HTERT RPE-1 (cell line): ENCODE measurements around the gene SRP68.
"Not testable (repeated sequence)": the region's sequence is repeated elsewhere in the genome, so short reads cannot be mapped to it uniquely, and the experiment has no call there.

Experiments
- in situ Hi-C: fragments of 300-500 bp; cut with MboI; formaldehyde crosslinking; loops from 4 replicates; pipeline ENCODE4 v1.14.3; 2020; ENCODE audit warnings: low sequenced_read_pairs

SRP68 gene

GRCh38 chr17:76077584-76078110 lies 5.3 kb upstream of the SRP68 start:
- in situ Hi-C loops = no loop called here

DNA sequence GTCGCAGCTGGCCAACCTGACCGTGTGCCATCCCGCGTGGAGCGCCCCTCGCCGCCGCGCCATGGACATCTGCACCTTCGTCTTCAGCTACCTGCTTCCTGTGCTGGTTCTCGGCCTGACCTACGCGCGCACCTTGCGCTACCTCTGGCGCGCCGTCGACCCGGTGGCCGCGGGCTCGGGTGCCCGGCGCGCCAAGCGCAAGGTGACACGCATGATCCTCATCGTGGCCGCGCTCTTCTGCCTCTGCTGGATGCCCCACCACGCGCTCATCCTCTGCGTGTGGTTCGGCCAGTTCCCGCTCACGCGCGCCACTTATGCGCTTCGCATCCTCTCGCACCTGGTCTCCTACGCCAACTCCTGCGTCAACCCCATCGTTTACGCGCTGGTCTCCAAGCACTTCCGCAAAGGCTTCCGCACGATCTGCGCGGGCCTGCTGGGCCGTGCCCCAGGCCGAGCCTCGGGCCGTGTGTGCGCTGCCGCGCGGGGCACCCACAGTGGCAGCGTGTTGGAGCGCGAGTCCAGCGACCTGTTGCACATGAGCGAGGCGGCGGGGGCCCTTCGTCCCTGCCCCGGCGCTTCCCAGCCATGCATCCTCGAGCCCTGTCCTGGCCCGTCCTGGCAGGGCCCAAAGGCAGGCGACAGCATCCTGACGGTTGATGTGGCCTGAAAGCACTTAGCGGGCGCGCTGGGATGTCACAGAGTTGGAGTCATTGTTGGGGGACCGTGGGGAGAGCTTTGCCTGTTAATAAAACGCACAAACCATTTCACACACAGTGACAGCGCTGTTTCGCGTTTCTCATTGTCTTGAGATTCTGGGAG lies 4.7 kb upstream of the SRP68 start:
- in situ Hi-C loops = no loop called here

DNA sequence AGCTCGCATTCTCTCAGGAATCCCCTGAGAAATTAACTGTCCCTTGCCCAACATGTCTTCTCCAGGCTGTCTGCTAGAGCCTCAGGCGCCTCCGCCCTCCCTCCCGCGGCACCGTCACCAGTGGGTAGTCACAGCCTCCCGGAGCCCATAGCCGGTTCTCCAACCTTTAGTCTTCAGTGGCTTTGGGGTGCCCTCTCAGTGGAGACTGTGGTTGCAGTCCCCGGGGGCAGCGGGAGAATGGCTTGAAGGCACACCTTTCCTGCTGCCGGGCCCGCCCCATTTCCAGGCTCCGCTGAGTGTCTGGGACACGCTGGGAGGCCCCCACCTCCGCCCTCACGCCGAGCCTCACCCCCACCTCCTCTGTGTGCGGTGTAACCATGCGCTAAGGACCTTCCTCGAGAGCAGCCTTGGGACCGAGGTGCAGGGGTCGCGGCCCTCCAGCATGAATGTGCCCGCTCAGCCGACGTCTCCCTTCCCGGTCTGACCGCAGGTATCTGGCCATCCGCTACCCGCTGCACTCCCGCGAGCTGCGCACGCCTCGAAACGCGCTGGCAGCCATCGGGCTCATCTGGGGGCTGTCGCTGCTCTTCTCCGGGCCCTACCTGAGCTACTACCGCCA lies 3.9 kb upstream of the SRP68 start:
- in situ Hi-C loops = no loop called here

- in situ Hi-C loops = no loop called here
Measured at GRCh38 chr17:76075364-76076145, 3.2 kb upstream of the SRP68 start.

DNA sequence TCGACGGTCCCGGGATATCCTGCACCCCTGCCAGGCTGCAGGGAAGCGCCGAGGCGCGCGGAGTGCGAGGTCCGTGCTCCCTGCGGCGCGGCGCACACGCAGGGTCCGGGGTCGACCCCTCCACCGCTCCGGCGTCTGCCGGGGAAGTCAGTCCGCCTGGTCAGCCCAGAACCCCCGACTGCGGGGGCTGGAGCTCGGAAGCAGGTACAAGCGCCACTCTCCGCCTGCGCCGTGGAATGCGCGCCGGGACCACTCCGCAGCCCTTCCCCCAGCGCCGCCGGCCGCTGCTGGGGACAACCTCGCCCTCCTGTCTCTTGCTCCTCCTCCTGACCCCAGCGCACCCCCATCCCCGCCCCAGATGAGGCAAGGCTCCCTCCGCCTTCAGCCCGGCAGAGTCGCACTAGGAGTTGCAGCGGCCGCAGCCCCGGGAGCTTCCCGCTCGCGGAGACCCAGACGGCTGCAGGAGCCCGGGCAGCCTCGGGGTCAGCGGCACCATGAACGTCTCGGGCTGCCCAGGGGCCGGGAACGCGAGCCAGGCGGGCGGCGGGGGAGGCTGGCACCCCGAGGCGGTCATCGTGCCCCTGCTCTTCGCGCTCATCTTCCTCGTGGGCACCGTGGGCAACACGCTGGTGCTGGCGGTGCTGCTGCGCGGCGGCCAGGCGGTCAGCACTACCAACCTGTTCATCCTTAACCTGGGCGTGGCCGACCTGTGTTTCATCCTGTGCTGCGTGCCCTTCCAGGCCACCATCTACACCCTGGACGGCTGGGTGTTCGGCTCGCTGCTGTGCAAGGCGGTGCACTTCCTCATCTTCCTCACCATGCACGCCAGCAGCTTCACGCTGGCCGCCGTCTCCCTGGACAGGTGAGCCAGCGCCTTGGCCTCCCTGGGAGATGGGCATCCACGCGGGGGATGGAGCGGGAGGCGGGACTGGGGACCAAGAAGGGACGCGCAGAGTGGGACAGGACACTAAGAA lies 2.4 kb upstream of the SRP68 start, which contains the start of gene GALR2:
Gene GALR2 (plus strand): TSS at position 392 of the 974 bp plus-strand sequence. CDS start 103 bp downstream, at position 495.
- in situ Hi-C loops = no loop called here

GRCh38 chr17:76071531-76072147 lies 678 bp downstream of the SRP68 start:
- in situ Hi-C loops = no loop called here

DNA sequence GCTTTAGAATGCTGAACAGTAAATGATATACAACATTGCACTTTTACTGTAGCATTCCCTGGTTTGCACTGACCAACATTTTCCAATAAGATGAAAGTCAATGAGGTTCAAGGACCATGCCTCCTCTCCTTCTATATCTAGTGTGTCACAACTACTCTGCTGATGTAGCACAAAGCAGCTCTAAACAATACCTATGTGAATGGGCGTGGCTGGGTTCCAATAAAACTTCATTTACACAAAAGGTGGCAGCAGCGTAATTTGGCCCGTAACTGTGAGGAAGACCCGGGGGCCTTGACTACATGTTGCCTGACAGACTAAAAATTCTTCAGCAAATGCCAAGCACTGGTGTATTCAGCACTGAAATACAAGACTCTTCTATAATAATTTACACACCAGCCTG lies 6.5 kb downstream of the SRP68 start:
- in situ Hi-C loops = no loop called here

- in situ Hi-C loops = no loop called here
Measured at GRCh38 chr17:76063875-76064546, 8.3 kb downstream of the SRP68 start.

GRCh38 chr17:76058264-76058663 lies 14.1 kb downstream of the SRP68 start:
- in situ Hi-C loops = not testable (repeated sequence)

- in situ Hi-C loops = no loop called here
Measured at GRCh38 chr17:76056882-76057281, 15.4 kb downstream of the SRP68 start.

GRCh38 chr17:76054112-76054476 lies 18.2 kb downstream of the SRP68 start:
- in situ Hi-C loops = no loop called here

DNA sequence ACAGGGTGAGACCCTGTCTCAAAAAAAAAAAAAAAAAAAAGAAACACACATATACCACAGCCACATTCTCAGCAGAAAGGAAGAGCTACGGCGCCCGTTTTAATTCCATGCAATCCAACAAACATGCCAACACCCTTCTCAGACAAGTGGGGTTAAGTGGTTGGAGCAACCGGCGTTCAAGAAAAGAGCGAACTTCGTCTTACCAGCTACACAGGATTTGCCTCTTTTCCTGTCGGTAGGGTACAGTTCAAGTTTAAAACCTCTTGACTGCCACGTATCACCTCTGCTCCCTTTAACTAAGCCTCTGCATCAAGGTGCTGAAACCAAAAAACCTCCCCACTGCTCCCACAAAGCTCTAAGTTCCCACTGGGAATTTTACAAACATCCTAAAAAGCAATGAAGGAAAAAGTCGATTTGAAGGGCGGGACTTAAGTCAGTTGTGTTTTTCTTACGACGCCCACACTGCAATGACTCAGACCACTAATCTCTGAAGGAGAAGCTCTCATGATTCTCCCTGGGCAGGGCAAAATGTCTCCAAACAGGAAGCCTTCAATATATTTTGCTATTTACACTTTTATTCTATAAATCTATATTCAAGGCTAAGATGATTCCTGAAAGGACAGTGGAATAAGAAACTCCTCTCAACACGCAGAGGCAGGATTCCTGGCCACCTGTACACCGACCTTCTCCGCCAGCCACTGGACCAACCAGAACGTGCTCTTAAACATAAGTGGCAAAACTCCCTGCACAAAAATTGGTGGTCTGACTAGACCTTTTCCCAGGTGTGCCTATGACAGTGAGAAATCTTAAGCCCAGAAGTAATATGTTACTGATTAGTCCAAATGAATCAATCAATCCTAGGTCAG lies 18.8 kb downstream of the SRP68 start:
- in situ Hi-C loops = no loop called here

- in situ Hi-C loops = no loop called here
Measured at GRCh38 chr17:76051561-76051960, 20.8 kb downstream of the SRP68 start.

DNA sequence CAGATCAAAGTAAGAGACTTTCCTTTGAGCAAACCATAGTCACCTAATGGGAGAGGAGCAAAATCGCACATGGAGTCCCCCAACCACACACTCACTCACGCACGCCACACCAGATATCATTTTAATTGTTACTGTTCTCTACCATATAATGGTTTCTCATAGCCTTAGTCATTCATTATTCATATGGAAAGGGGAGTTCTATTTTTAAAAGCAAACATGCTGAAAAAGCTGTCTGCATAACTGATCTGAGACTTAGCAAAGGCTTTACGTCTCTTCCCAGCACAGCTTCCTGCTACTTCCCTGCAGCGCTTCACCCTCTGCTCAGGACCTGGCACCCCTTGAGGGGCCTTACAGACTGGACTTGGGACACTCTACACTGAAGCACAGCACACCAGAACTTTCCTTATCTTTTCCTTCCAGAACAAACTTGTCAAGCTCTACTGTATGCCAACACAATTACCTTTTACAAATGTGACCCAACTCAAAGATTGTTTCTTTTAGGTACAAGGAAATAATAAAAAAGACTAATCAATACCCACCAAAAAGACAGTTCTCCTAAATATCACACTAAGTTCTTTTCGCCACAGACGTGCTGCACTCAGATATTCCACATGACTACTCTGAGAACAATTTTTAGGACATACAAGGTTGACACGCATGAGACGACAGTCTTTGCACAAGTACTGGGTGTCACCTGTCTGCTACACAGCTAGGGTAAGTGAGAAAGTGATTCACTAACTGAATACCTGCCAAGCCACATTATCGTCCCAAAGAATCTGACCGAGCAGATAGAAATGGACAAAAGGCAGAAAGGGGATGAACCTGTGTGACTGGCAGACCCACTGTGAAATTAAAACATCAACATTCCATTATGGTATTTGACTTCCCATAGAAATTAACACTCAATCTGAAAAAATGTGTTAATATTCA lies 21.5 kb downstream of the SRP68 start:
- in situ Hi-C loops = no loop called here

- in situ Hi-C loops = no loop called here
Measured at GRCh38 chr17:76049836-76050537, 22.3 kb downstream of the SRP68 start.

DNA sequence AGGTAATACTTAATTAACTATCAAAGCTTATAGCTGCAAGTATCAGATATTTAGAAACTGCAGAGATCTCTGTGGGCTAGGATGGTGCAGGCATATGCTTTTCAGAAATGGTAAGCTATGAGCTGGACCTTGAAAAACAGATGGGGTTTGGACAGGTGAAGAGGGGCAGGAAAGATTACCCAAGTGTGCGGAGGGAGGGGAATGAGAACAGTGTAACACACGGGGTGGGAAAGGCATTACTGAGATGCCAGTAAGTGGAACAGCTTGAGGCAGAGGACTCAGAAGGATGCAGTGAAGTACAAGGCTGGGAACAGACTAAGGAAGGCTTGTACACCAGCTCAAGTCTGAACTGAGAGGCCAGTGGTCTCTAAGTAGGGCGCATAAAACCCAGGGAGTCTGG lies 23.1 kb downstream of the SRP68 start:
- in situ Hi-C loops = no loop called here

DNA sequence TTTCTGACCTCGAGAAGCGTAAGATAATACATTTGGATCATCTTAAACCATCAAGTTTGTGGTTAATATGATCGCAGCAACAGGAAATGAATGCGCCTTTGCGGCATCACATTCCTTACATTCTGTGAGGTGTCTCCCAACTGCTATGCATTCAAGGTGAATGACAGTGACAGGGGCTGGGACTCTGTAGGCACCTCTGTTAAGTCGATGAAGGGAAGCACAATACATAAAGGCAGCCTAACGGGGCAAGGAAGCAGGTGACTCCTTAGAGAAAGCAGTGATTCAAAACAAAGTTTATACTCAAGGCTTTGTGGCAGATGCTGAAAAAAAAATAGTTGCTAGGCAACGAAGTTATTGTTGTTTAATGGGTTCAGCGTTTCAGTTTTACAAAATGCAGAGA lies 23.6 kb downstream of the SRP68 start:
- in situ Hi-C loops = no loop called here
